ENCODE results near the gene TRDMT1. TPM values are rescaled to one million over a fixed set of nuclear protein-coding genes. Genes with fewer than 3 reads are reported as not detected.

Gene TRDMT1
- polyA plus RNA-seq, 1 donor (not counting 4 experiments of a cell fraction or from before 2014, with no cell fraction given) = 6.6 TPM

DNA sequence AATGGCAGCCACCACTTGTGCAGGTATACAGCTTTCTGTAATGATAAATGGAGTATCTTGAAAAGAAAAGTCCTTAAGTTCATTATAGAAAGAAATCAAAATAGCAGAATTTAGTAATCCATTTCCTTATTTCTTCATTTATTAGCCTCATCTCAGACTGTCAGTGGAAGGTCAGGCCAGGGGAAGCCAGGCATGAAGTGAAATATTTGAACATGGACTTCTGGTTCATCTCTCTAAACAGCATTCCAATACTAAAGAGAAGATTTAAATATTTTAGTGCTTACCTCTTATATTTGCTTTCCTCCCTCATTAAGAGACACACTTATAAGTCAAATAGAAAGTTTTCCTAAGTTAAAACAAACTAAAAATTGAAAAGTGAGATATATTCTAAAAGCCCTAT, 26.8 kb downstream of the TRDMT1 start:
- DNase-seq (ENCODE audit: low read depth, low spot score) (no peak), FAIRE-seq (no peak)
- dilution Hi-C loops (cut with MboI; ENCODE audit: extremely low pct_ligation_motif_present, low sequenced_read_pairs) = no loop called here
- no peak overlapping the region for H3K4me2 ChIP-seq (ENCODE audit: control insufficient read depth, extremely low read depth, insufficient read depth, low read depth, low read length)
- H3K36me3 ChIP-seq (ENCODE audit: control insufficient read depth in 2 of 2, extremely low read depth in 1 of 2, insufficient read depth in 2 of 2, low read length in 2 of 2) = no peaks in the 10 kb centered on the region
- no peak overlapping the region for H3K4me3 ChIP-seq (ENCODE audit: control insufficient read depth in 2 of 3, extremely low read depth in 1 of 3, insufficient read depth in 2 of 3, low read depth in 1 of 3, low read length in 3 of 3)
- no peak overlapping the region for H3K27ac ChIP-seq (ENCODE audit: control insufficient read depth, insufficient read depth, low read length)
- H3K4me1 ChIP-seq (ENCODE audit: control insufficient read depth, extremely low read depth, insufficient read depth, low read length) = no peaks in the 10 kb centered on the region
- peaks cover 2% of the 10 kb centered on the region for H3K9me1 ChIP-seq (ENCODE audit: control insufficient read depth, extremely low read depth, insufficient read depth, low read length)
- no peak overlapping the region for H2AFZ ChIP-seq (ENCODE audit: control insufficient read depth, low read length)
- no peak overlapping the region for H3K9ac ChIP-seq (ENCODE audit: control insufficient read depth, extremely low read depth, insufficient read depth, low read length)
- no peaks in the 10 kb centered on the region for H3K79me2 ChIP-seq (ENCODE audit: control insufficient read depth, insufficient read depth, low read length)
- TF ChIP-seq CTCF (optimal IDR thresholded peaks at IDR 0.05 in 1 of 3, IDR thresholded peaks at IDR 0.05 in 1 of 3, conservative IDR thresholded peaks at IDR 0.05 in 1 of 3; ENCODE audit: extremely low read depth in 1 of 3, insufficient read depth in 2 of 3, low read length in 3 of 3) (no peak), EZH2 (IDR thresholded peaks at IDR 0.05; ENCODE audit: low read length) (no peak)
- H3K9me3 ChIP-seq (ENCODE audit: control insufficient read depth, low read depth, low read length) = no peaks in the 10 kb centered on the region
- no peaks in the 10 kb centered on the region for H3K27me3 ChIP-seq (ENCODE audit: control insufficient read depth, extremely low read depth, insufficient read depth, low read length)
- H4K20me1 ChIP-seq (ENCODE audit: control insufficient read depth, extremely low read depth, insufficient read depth, low read length) = no peaks in the 10 kb centered on the region

GRCh38 chr10:17171141-17171641, 30.3 kb downstream of the TRDMT1 start:
- Histone ChIP-seq H3K36me3 (ENCODE audit: control insufficient read depth in 2 of 2, extremely low read depth in 1 of 2, insufficient read depth in 2 of 2, low read length in 2 of 2) (no peaks in the 10 kb centered on the region), H3K4me2 (ENCODE audit: control insufficient read depth, extremely low read depth, insufficient read depth, low read depth, low read length) (no peak overlapping the region), H3K4me1 (ENCODE audit: control insufficient read depth, extremely low read depth, insufficient read depth, low read length) (no peaks in the 10 kb centered on the region), H3K27me3 (ENCODE audit: control insufficient read depth, extremely low read depth, insufficient read depth, low read length) (no peaks in the 10 kb centered on the region), H4K20me1 (ENCODE audit: control insufficient read depth, extremely low read depth, insufficient read depth, low read length) (no peaks in the 10 kb centered on the region), H3K9me1 (ENCODE audit: control insufficient read depth, extremely low read depth, insufficient read depth, low read length) (peaks cover 2% of the 10 kb centered on the region), H3K27ac (ENCODE audit: control insufficient read depth, insufficient read depth, low read length) (no peak overlapping the region), H3K4me3 (ENCODE audit: control insufficient read depth in 2 of 3, extremely low read depth in 1 of 3, insufficient read depth in 2 of 3, low read depth in 1 of 3, low read length in 3 of 3) (no peak overlapping the region), H2AFZ (ENCODE audit: control insufficient read depth, low read length) (no peak overlapping the region), H3K9me3 (ENCODE audit: control insufficient read depth, low read depth, low read length) (no peaks in the 10 kb centered on the region), H3K79me2 (ENCODE audit: control insufficient read depth, insufficient read depth, low read length) (no peaks in the 10 kb centered on the region), H3K9ac (ENCODE audit: control insufficient read depth, extremely low read depth, insufficient read depth, low read length) (no peak overlapping the region)
- dilution Hi-C loops (cut with MboI; ENCODE audit: extremely low pct_ligation_motif_present, low sequenced_read_pairs) = no loop called here
- TF ChIP-seq EZH2 (IDR thresholded peaks at IDR 0.05; ENCODE audit: low read length) (no peak), CTCF (optimal IDR thresholded peaks at IDR 0.05 in 1 of 3, IDR thresholded peaks at IDR 0.05 in 1 of 3, conservative IDR thresholded peaks at IDR 0.05 in 1 of 3; ENCODE audit: extremely low read depth in 1 of 3, insufficient read depth in 2 of 3, low read length in 3 of 3) (no peak)
- peak; percentile 60 for FAIRE-seq
- no peak for DNase-seq (ENCODE audit: low read depth, low spot score)

Measured in keratinocyte (primary cell).